Measurements from ENCODE around the gene CTBP2. TPM values are rescaled to one million over a fixed set of nuclear protein-coding genes. Genes with fewer than 3 reads are reported as not detected.
"Not testable (repeated sequence)": the region's sequence is repeated elsewhere in the genome, so short reads cannot be mapped to it uniquely, and the experiment has no call there.

The CTBP2 gene
- total RNA-seq, 2 experiments from 2014 or later, result 0.17 TPM; not detected in 1

DNA sequence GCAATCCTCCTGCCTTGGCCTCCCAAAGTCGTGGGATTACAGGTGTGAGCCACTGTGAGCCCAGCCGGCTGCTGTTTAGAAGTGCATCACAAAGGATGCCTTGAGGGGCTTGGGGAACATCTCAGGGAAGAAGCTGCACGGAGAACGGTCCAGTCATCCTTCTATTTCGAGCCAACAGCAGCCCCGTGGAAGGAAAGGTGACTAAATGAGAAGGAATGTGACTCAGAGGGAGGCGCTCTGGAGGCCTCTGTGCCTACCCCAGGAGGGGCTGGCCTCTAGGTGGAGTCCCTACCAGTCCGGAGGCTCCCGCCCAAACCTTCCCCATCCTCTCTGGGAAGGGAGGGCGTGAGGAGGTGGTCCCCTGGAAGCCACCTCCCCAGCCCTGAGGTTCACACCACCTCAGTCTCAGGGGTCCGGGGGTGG, 76.2 kb downstream of the CTBP2 start:
- H3K27me3 Mint-ChIP-seq, result no peaks in the 10 kb centered on the region
- no peaks in the 10 kb centered on the region for H3K27me3 ChIP-seq (ENCODE audit: control insufficient read depth in 1 of 2, insufficient read depth in 2 of 2, low read length in 2 of 2)
- intact Hi-C loops (cut with DNase I, micrococcal nuclease), result no loop called here
- H3K4me1 Mint-ChIP-seq (ENCODE audit: low read depth), result no peaks in the 10 kb centered on the region
- H3K4me3 Mint-ChIP-seq, result no peak overlapping the region
- H3K9me3 Mint-ChIP-seq, result no peaks in the 10 kb centered on the region
- H3K36me3 ChIP-seq (ENCODE audit: insufficient read depth, low read length), result no peaks in the 10 kb centered on the region
- DNase-seq (no peak), ATAC-seq (ENCODE audit: poor library complexity) (no peak)
- CTCF ChIA-PET, result no interaction called here
- no peak for TF ChIP-seq CTCF (IDR thresholded peaks at IDR 0.05)
- no peak overlapping the region for H3K27ac Mint-ChIP-seq
- no peak overlapping the region for H3K27ac ChIP-seq (ENCODE audit: low read depth in 1 of 2, low read length in 2 of 2)
- POLR2A ChIA-PET, result no interaction called here
- no peaks in the 10 kb centered on the region for H3K36me3 Mint-ChIP-seq (ENCODE audit: low read depth)
- H3K4me3 ChIP-seq (ENCODE audit: low read length), result no peak overlapping the region
- H3K4me1 ChIP-seq (ENCODE audit: insufficient read depth, low read length), result no peaks in the 10 kb centered on the region
- peaks cover 0 to 4% of the 10 kb centered on the region in 2 experiments for H3K9me3 ChIP-seq (ENCODE audit: control insufficient read depth in 1 of 2, insufficient read depth in 1 of 2, low read length in 2 of 2)

DNA sequence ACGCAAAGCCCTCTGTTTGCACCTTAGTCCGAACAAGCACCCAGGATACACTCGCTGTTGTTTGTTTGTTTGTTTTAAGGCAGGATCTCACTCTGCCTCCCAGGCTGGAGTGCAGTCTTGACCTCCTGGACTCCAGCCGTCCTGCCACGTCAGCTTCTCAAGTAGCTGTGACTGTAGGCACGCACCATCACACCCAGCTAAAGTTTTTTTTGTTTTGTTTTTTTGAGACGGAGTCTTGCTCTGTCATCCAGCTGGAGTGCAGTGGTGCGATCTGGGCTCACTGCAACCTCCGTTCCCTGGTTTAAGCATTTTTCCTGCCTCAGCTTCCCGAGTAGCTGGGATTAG, 76.8 kb downstream of the CTBP2 start:
- Mint-ChIP-seq H3K27ac (no peak overlapping the region), H3K36me3 (ENCODE audit: low read depth) (no peaks in the 10 kb centered on the region), H3K4me3 (no peak overlapping the region), H3K27me3 (no peaks in the 10 kb centered on the region), H3K9me3 (no peaks in the 10 kb centered on the region), H3K4me1 (ENCODE audit: low read depth) (no peaks in the 10 kb centered on the region)
- TF ChIP-seq CTCF (IDR thresholded peaks at IDR 0.05), result no peak
- ChIA-PET POLR2A (no interaction called here), CTCF (no interaction called here)
- intact Hi-C loops (cut with DNase I, micrococcal nuclease), result no loop called here
- Histone ChIP-seq H3K27ac (ENCODE audit: low read depth in 1 of 2, low read length in 2 of 2) (no peak overlapping the region), H3K9me3 (ENCODE audit: control insufficient read depth in 1 of 2, insufficient read depth in 1 of 2, low read length in 2 of 2) (peaks cover 0 to 4% of the 10 kb centered on the region in 2 experiments), H3K27me3 (ENCODE audit: control insufficient read depth in 1 of 2, insufficient read depth in 2 of 2, low read length in 2 of 2) (no peaks in the 10 kb centered on the region), H3K4me1 (ENCODE audit: insufficient read depth, low read length) (no peaks in the 10 kb centered on the region), H3K4me3 (ENCODE audit: low read length) (no peak overlapping the region), H3K36me3 (ENCODE audit: insufficient read depth, low read length) (no peaks in the 10 kb centered on the region)
- DNase-seq, result no peak
- no peak for ATAC-seq (ENCODE audit: poor library complexity)

DNA sequence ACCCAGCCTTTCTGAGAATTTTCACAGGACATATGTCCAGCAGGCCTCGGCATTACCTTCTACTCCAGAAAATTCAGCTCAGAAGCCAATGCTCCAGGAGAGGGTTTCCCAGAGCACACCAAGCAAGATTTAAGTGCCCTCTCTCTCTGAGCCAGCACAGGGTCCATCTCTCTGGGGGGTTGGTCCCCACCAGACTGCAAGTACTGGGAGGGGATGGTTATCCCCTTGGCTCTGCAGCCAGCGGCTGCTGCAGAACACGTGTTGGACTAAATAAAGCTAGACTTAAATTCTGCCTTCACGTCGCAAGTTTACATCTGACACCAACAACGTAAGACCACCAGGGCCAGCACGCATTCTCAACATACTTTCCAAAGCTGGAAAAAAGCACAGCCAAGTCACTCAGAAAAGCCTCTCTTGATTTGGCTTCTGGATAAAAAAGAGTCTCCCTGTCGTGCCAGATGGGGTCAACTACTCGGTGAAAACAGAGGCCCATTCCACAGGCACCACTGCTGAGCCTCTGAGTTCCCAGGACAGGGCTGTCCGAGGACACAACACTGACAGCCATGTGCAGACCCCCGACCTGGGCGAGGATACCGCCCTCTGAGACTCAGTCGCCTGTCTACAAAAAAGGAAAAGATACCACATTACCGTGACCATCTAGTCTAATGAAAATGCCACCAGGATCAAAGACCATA, 77.3 kb downstream of the CTBP2 start:
- no peaks in the 10 kb centered on the region for H3K4me1 Mint-ChIP-seq (ENCODE audit: low read depth)
- ChIA-PET CTCF (no interaction called here), POLR2A (no interaction called here)
- H3K4me3 ChIP-seq (ENCODE audit: low read length), result no peak overlapping the region
- H3K36me3 ChIP-seq (ENCODE audit: insufficient read depth, low read length), result no peaks in the 10 kb centered on the region
- intact Hi-C loops (cut with DNase I, micrococcal nuclease), result no loop called here
- ATAC-seq (ENCODE audit: poor library complexity) (no peak), DNase-seq (no peak)
- H3K4me1 ChIP-seq (ENCODE audit: insufficient read depth, low read length), result no peaks in the 10 kb centered on the region
- H3K27ac ChIP-seq (ENCODE audit: low read depth in 1 of 2, low read length in 2 of 2), result no peak overlapping the region
- no peaks in the 10 kb centered on the region for H3K9me3 Mint-ChIP-seq
- no peaks in the 10 kb centered on the region for H3K27me3 ChIP-seq (ENCODE audit: control insufficient read depth in 1 of 2, insufficient read depth in 2 of 2, low read length in 2 of 2)
- no peaks in the 10 kb centered on the region for H3K27me3 Mint-ChIP-seq
- no peak overlapping the region for H3K27ac Mint-ChIP-seq
- peaks cover 0 to 4% of the 10 kb centered on the region in 2 experiments for H3K9me3 ChIP-seq (ENCODE audit: control insufficient read depth in 1 of 2, insufficient read depth in 1 of 2, low read length in 2 of 2)
- H3K36me3 Mint-ChIP-seq (ENCODE audit: low read depth), result no peaks in the 10 kb centered on the region
- no peak for TF ChIP-seq CTCF (IDR thresholded peaks at IDR 0.05)
- H3K4me3 Mint-ChIP-seq, result no peak overlapping the region

DNA sequence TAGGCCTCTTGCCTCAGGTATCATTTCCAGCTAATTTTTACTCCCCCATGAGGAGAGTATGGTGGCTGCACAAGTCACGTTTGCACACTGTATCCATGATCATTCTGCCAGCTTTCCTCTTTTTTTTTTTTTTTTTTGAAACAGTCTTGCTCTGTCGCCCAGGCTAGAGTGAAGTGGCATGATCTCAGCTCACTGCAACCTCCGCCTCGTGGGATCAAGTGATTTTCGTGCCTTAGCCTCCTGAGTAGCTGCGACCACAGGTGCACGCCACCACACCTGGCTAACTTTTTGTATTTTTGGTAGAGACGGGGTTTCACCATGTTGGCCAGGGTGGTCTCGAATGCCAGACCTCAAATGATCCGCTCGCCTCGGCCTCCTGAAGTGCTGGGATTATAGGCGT, 77.9 kb downstream of the CTBP2 start:
- H3K27ac ChIP-seq (ENCODE audit: low read depth in 1 of 2, low read length in 2 of 2); H3K9me3 ChIP-seq (ENCODE audit: control insufficient read depth in 1 of 2, insufficient read depth in 1 of 2, low read length in 2 of 2); POLR2A ChIA-PET; H3K36me3 ChIP-seq (ENCODE audit: insufficient read depth, low read length); CTCF ChIA-PET; intact Hi-C loops (cut with DNase I, micrococcal nuclease); H3K27ac Mint-ChIP-seq; H3K27me3 ChIP-seq (ENCODE audit: control insufficient read depth in 1 of 2, insufficient read depth in 2 of 2, low read length in 2 of 2); H3K4me3 ChIP-seq (ENCODE audit: low read length); H3K36me3 Mint-ChIP-seq (ENCODE audit: low read depth); ATAC-seq (ENCODE audit: poor library complexity); H3K9me3 Mint-ChIP-seq; H3K27me3 Mint-ChIP-seq; H3K4me1 ChIP-seq (ENCODE audit: insufficient read depth, low read length); DNase-seq; H3K4me3 Mint-ChIP-seq; H3K4me1 Mint-ChIP-seq (ENCODE audit: low read depth): not testable (repeated sequence)

Measured in CD4-positive, alpha-beta T cell (primary cell).